MM.1S (cell line): Measurements from ENCODE around the gene GPX7.

Source experiments
- DNase-seq: peaks from one replicate; pipeline ENCODE4 v3.0.0-alpha.2; 2015
- H2AFZ ChIP-seq: fragments of 300-600 bp; sonication (generic); 2 replicates; pipeline ENCODE4 v1.6.0; 2016; ENCODE audit warnings: antibody characterized with exemption, low read length
- H3F3A ChIP-seq: fragments of 300-600 bp; sonication (generic); 2 replicates; pipeline ENCODE4 v1.6.1; 2016; ENCODE audit warnings: mild to moderate bottlenecking, antibody characterized with exemption, low read length, moderate library complexity, mixed read lengths; ENCODE audit not compliant: insufficient read depth
- H3K27ac ChIP-seq: fragments of 300-600 bp; sonication (generic); 2 replicates; pipeline ENCODE4 v1.5.1; 2016; ENCODE audit warnings: mild to moderate bottlenecking, low read length
- H3K27me3 ChIP-seq: fragments of 300-600 bp; sonication (generic); replicated peaks from 2 replicates; pipeline ENCODE4 v1.6.0; 2016; ENCODE audit warnings: low read length; ENCODE audit not compliant: insufficient read depth
- H3K36me3 ChIP-seq: fragments of 300-600 bp; sonication (generic); replicated peaks from 2 replicates; pipeline ENCODE4 v1.6.1; 2016; ENCODE audit warnings: mild to moderate bottlenecking, low read length, mixed read lengths; ENCODE audit not compliant: insufficient read depth
- H3K4me1 ChIP-seq: fragments of 300-600 bp; sonication (generic); 2 replicates; pipeline ENCODE4 v1.6.1; 2016; ENCODE audit warnings: low read length, mixed read lengths
- H3K4me2 ChIP-seq: fragments of 300-600 bp; sonication (generic); 2 replicates; pipeline ENCODE4 v1.6.0; 2016; ENCODE audit warnings: low read depth, low read length
- H3K4me3 ChIP-seq: fragments of 300-600 bp; sonication (generic); 2 replicates; pipeline ENCODE4 v1.5.1; 2016; ENCODE audit warnings: low read length, mixed read lengths
- H3K79me2 ChIP-seq: fragments of 300-600 bp; sonication (generic); 2 replicates; pipeline ENCODE4 v1.6.1; 2016; ENCODE audit warnings: mixed run types, low read length, mixed read lengths
- H3K9ac ChIP-seq: fragments of 300-600 bp; sonication (generic); 2 replicates; pipeline ENCODE4 v1.6.1; 2016; ENCODE audit warnings: low read length, mixed read lengths
- H3K9me2 ChIP-seq: fragments of 300-600 bp; sonication (generic); replicated peaks from 2 replicates; pipeline ENCODE4 v1.6.1; 2016; ENCODE audit warnings: mild to moderate bottlenecking, low read length, mixed read lengths; ENCODE audit not compliant: insufficient read depth
- H3K9me3 ChIP-seq: fragments of 300-600 bp; sonication (generic); replicated peaks from 2 replicates; pipeline ENCODE4 v1.6.1; 2016; ENCODE audit warnings: mild to moderate bottlenecking, low read length, mixed read lengths; ENCODE audit not compliant: insufficient read depth
- H4K20me1 ChIP-seq: fragments of 300-600 bp; sonication (generic); 2 replicates; pipeline ENCODE4 v1.6.1; 2016; ENCODE audit warnings: mild to moderate bottlenecking, low read length, moderate library complexity, mixed read lengths; ENCODE audit not compliant: insufficient read depth
- CTCF ChIP-seq: fragments of 300-600 bp; sonication (generic); IDR thresholded peaks from 2 replicates; pipeline ENCODE4 v1.5.1; 2016; ENCODE audit warnings: antibody characterized with exemption, low read length, mixed read lengths
- EZH2 ChIP-seq: fragments of 300-600 bp; sonication (generic); optimal IDR thresholded peaks from 2 replicates; pipeline ENCODE3; 2017; ENCODE audit warnings: low read depth, mild to moderate bottlenecking, antibody characterized with exemption, low read length, mixed read lengths
- EZH2phosphoT487 ChIP-seq: fragments of 300-600 bp; sonication (generic); IDR thresholded peaks from 2 replicates; pipeline ENCODE4 v1.6.1; 2018; ENCODE audit warnings: antibody characterized with exemption, low read length

The GPX7 gene

GRCh38 chr1:52579415-52579814 lies 22.8 kb upstream of the GPX7 start:
- no peak for DNase-seq
- TF ChIP-seq EZH2phosphoT487 (no peak), CTCF (no peak), EZH2 (no peak)
- H3K4me2 ChIP-seq = no peak overlapping the region
- no peaks in the 10 kb centered on the region for H4K20me1 ChIP-seq
- H3K9ac ChIP-seq = no peak overlapping the region
- no peak overlapping the region for H3K27ac ChIP-seq
- no peak overlapping the region for H3K4me3 ChIP-seq
- no peaks in the 10 kb centered on the region for H3K9me3 ChIP-seq
- H3K9me2 ChIP-seq = no peaks in the 10 kb centered on the region
- H3K79me2 ChIP-seq = no peaks in the 10 kb centered on the region
- H3K27me3 ChIP-seq = no peaks in the 10 kb centered on the region
- H3F3A ChIP-seq = no peaks in the 10 kb centered on the region
- H3K4me1 ChIP-seq = no peaks in the 10 kb centered on the region
- H2AFZ ChIP-seq = no peak overlapping the region
- H3K36me3 ChIP-seq = no peaks in the 10 kb centered on the region

GRCh38 chr1:52580283-52580682 lies 21.9 kb upstream of the GPX7 start:
- no peaks in the 10 kb centered on the region for H3K79me2 ChIP-seq
- no peaks in the 10 kb centered on the region for H3K36me3 ChIP-seq
- H3K27ac ChIP-seq = no peak overlapping the region
- no peaks in the 10 kb centered on the region for H3F3A ChIP-seq
- H3K4me2 ChIP-seq = no peak overlapping the region
- H3K9me3 ChIP-seq = no peaks in the 10 kb centered on the region
- no peak overlapping the region for H2AFZ ChIP-seq
- no peaks in the 10 kb centered on the region for H3K27me3 ChIP-seq
- no peaks in the 10 kb centered on the region for H3K9me2 ChIP-seq
- no peak for DNase-seq
- TF ChIP-seq EZH2 (no peak), CTCF (no peak), EZH2phosphoT487 (no peak)
- H3K9ac ChIP-seq = no peak overlapping the region
- H3K4me3 ChIP-seq = no peak overlapping the region
- no peaks in the 10 kb centered on the region for H4K20me1 ChIP-seq
- H3K4me1 ChIP-seq = no peaks in the 10 kb centered on the region

GRCh38 chr1:52582116-52582696 lies 20.0 kb upstream of the GPX7 start:
- Histone ChIP-seq H3K27me3 (no peaks in the 10 kb centered on the region), H3K9ac (no peak overlapping the region), H3K4me3 (no peak overlapping the region), H2AFZ (no peak overlapping the region), H3K27ac (no peak overlapping the region), H3K4me1 (no peaks in the 10 kb centered on the region), H3K9me2 (no peaks in the 10 kb centered on the region), H4K20me1 (no peaks in the 10 kb centered on the region), H3K36me3 (no peaks in the 10 kb centered on the region), H3K79me2 (no peaks in the 10 kb centered on the region), H3K9me3 (no peaks in the 10 kb centered on the region), H3K4me2 (no peak overlapping the region), H3F3A (no peaks in the 10 kb centered on the region)
- DNase-seq = no peak
- TF ChIP-seq EZH2phosphoT487 = no peak
- no peak for TF ChIP-seq EZH2
- TF ChIP-seq CTCF = no peak
